Osteocyte (in vitro differentiated cells): ENCODE measurements around the gene PAX2. TPM values are rescaled to one million over a fixed set of nuclear protein-coding genes. Genes with fewer than 3 reads are reported as not detected.

ENCODE experiments used
- DNase-seq: peaks from one replicate; pipeline ENCODE4 v3.0.0; 2021; ENCODE audit warnings: mixed read lengths; ENCODE audit not compliant: unreplicated experiment; ENCODE audit errors: extremely low spot score
- H3K27ac Mint-ChIP-seq: one replicate; pipeline ENCODE4 v1.8.0; 2021; ENCODE audit warnings: mild to moderate bottlenecking, mixed read lengths; ENCODE audit not compliant: unreplicated experiment
- H3K27me3 Mint-ChIP-seq: one replicate; pipeline ENCODE4 v1.8.0; 2021; ENCODE audit warnings: mixed read lengths; ENCODE audit not compliant: unreplicated experiment
- H3K36me3 Mint-ChIP-seq: one replicate; pipeline ENCODE4 v1.8.0; 2021; ENCODE audit warnings: mixed read lengths; ENCODE audit not compliant: unreplicated experiment
- H3K4me1 Mint-ChIP-seq: one replicate; pipeline ENCODE4 v1.8.0; 2021; ENCODE audit warnings: mixed read lengths; ENCODE audit not compliant: unreplicated experiment
- H3K4me3 Mint-ChIP-seq: one replicate; pipeline ENCODE4 v1.8.0; 2021; ENCODE audit warnings: mild to moderate bottlenecking, moderate library complexity, mixed read lengths; ENCODE audit not compliant: unreplicated experiment
- H3K9me3 Mint-ChIP-seq: one replicate; pipeline ENCODE4 v1.8.0; 2021; ENCODE audit warnings: mixed read lengths; ENCODE audit not compliant: unreplicated experiment
- CTCF ChIP-seq: fragments of 200-600 bp; sonication (generic); IDR thresholded peaks from 2 replicates; pipeline ENCODE4 v1.5.0; 2021; ENCODE audit warnings: antibody characterized with exemption, mild to moderate bottlenecking, moderate library complexity
- total RNA-seq: library from RNA; stranded (reverse); gene quantifications from 2 replicates; pipeline ENCODE4 v1.2.1, GENCODE V29; 2021

The PAX2 gene
- total RNA-seq, 1 donor from 2014 or later: 0.30 TPM

DNA sequence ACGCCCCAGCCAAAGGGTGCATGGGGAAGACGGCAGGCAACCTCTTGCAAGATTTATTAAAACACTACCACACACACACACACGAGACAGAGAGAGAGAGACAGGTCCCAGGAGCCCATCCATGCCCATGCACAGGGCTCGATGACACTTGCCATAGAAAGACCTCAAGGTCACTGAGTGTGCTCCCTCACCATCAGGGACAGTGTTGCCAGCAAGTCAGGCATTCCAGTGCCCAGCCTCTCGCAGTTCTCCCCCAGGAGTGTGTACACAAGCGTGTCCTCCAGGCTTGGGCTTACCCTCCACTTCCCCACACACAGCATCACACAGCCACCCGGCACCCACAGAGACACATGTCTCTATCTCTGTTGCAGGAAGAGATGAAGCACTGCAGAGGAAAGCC, 120.6 kb downstream of the PAX2 start:
- TF ChIP-seq CTCF: no peak
- Mint-ChIP-seq H3K27ac (no peak overlapping the region), H3K27me3 (peaks cover 45% of the 10 kb centered on the region), H3K4me1 (peaks cover 3% of the 10 kb centered on the region), H3K36me3 (no peaks in the 10 kb centered on the region), H3K4me3 (no peak overlapping the region), H3K9me3 (no peaks in the 10 kb centered on the region)
- DNase-seq: no peak

GRCh38 chr10:100866575-100867098, 121.3 kb downstream of the PAX2 start:
- Mint-ChIP-seq H3K27me3 (peaks cover 40% of the 10 kb centered on the region), H3K9me3 (no peaks in the 10 kb centered on the region), H3K36me3 (no peaks in the 10 kb centered on the region), H3K27ac (no peak overlapping the region), H3K4me1 (peaks cover 3% of the 10 kb centered on the region), H3K4me3 (no peak overlapping the region)
- no peak for DNase-seq
- TF ChIP-seq CTCF: no peak

DNA sequence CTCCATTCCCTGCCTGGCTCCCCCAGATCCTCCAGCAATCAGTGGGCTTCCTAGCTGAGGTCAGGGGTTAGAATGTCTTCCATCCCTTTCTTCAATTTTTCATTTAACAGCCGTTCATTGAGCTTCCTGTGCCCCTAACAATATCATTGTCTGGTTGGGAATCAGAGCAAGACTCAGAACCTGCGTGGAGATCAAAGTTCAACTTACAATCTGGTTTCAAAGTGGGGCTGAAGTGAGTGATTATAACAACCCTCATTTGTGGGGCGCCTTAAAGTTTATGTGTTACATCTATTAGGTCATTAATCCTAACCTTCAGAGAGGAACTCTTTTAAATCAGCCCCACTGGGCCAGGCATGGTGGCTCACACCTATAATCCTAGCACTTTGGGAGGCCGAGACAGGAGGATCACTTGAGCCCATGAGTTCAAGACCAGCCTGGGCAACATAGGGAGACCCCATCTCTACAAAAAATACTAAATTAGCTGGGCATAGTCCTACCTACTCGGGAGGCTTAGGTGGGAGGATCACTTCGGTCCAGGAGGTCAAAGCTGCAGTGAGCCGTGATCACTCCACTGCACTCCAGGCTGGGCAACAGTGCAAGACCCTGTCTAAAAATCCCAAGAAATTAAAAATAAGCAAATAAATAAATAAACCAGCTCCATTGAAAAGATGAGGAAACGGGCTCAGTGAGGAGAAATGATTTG, 122.0 kb downstream of the PAX2 start:
- no peak overlapping the region for H3K4me3 Mint-ChIP-seq
- no peak for DNase-seq
- no peak overlapping the region for H3K27ac Mint-ChIP-seq
- TF ChIP-seq CTCF: no peak
- peaks cover 6% of the 10 kb centered on the region for H3K4me1 Mint-ChIP-seq
- H3K9me3 Mint-ChIP-seq: no peaks in the 10 kb centered on the region
- no peaks in the 10 kb centered on the region for H3K36me3 Mint-ChIP-seq
- H3K27me3 Mint-ChIP-seq: peaks cover 33% of the 10 kb centered on the region

DNA sequence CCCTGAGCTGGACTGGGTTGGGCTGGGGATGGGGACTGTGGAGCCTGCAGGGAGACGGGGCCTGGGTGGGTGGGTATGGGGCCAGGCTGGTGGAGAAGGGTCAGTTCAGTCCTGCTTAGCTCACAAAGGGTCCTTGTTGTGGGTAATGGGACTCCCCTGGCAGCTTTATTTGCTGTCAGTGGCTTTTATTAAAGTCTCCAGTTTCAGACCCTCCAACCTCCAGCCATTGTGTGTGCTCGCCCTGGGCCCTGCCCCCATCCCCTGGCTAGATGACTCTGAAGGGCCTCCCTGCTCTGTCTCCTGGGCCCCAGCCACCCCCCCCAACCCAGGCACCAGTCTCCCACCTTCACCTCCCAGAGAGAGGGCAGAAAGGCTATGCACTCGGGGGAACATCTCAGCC, 123.0 kb downstream of the PAX2 start:
- no peaks in the 10 kb centered on the region for H3K36me3 Mint-ChIP-seq
- no peak for TF ChIP-seq CTCF
- H3K4me1 Mint-ChIP-seq: peaks cover 8% of the 10 kb centered on the region
- H3K27ac Mint-ChIP-seq: no peak overlapping the region
- no peak for DNase-seq
- H3K9me3 Mint-ChIP-seq: no peaks in the 10 kb centered on the region
- H3K4me3 Mint-ChIP-seq: no peak overlapping the region
- peaks cover 31% of the 10 kb centered on the region for H3K27me3 Mint-ChIP-seq

DNA sequence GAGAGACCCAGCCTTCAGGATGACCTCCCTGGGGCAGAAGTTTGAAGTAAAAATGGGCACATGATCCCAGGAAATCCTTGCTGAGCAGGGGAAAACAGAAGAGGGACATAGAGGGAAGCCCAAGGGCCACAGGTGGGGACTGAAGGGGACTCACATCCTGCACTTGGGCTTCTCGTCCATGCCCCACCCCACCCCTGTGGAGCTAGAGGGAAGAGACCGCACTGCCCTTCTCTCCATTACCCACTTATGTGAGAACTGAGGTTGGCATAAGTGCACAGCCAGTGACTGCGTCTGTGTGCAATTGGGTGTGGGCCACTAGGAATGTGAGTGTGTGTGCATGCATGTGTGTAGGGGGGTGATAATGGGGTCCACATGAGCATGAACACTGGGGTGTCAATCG, 124.0 kb downstream of the PAX2 start:
- no peak for DNase-seq
- Mint-ChIP-seq H3K36me3 (no peaks in the 10 kb centered on the region), H3K4me1 (peaks cover 8% of the 10 kb centered on the region), H3K27me3 (peaks cover 31% of the 10 kb centered on the region), H3K27ac (no peak overlapping the region), H3K4me3 (no peak overlapping the region), H3K9me3 (no peaks in the 10 kb centered on the region)
- TF ChIP-seq CTCF: no peak
